ENCODE measurements around the gene RABGAP1L.

Gene RABGAP1L

DNA sequence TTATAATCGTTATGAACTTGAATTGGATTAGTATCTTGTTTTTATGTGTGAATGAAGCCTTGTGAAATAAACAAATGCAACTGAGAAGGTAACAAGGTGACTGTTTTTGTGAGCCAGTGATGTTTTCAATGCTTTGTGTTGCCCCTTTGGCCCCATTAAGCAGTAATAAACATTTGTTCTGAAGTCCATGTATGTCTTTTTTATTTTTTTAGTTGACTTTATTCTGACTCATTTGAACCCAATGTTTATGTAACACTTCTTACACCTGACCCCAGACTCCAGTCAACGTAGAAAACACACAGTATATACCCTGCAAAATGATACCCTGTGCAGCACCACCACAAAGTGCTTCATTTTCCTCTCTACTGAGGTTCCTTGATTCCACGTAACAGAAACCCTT lies 835.8 kb downstream of the RABGAP1L start:
- Histone ChIP-seq H3K4me1 (peaks cover 2% of the 10 kb centered on the region), H3K79me2 (peaks cover under 1% of the 10 kb centered on the region), H3K4me3 (ENCODE audit: low read depth, low read length) (no peak overlapping the region), H3K27me3 (ENCODE audit: control insufficient read depth, insufficient read depth, low read length) (no peaks in the 10 kb centered on the region), H3K4me2 (ENCODE audit: low read length) (no peak overlapping the region), H3K9ac (no peak overlapping the region), H3K27ac (no peak overlapping the region), H2AFZ (no peak overlapping the region), H3K9me3 (ENCODE audit: control insufficient read depth, low read length) (no peaks in the 10 kb centered on the region), H3K36me3 (ENCODE audit: control insufficient read depth, insufficient read depth, low read length) (no peaks in the 10 kb centered on the region)
- TF ChIP-seq, protein P1, sequence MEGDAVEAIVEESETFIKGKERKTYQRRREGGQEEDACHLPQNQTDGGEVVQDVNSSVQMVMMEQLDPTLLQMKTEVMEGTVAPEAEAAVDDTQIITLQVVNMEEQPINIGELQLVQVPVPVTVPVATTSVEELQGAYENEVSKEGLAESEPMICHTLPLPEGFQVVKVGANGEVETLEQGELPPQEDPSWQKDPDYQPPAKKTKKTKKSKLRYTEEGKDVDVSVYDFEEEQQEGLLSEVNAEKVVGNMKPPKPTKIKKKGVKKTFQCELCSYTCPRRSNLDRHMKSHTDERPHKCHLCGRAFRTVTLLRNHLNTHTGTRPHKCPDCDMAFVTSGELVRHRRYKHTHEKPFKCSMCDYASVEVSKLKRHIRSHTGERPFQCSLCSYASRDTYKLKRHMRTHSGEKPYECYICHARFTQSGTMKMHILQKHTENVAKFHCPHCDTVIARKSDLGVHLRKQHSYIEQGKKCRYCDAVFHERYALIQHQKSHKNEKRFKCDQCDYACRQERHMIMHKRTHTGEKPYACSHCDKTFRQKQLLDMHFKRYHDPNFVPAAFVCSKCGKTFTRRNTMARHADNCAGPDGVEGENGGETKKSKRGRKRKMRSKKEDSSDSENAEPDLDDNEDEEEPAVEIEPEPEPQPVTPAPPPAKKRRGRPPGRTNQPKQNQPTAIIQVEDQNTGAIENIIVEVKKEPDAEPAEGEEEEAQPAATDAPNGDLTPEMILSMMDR (IDR thresholded peaks at IDR 0.05), result no peak

DNA sequence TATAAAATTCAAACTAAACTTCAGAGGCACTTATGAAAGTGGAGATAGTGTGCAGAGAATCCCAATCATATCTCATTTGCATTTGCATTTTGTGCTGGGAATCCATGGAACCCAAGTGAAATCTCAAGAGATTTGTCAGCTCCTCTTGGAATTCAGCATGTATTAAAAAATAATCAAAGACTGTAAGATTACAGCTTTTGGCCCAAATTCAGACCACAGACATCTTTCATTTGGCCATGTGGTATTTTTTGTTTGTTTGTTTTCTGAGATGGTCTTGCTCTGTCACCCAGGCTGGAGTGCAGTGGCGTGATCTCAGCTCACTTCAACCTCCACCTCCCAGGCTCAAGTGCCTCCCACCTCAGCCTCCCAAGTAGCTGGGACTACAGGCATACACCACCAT lies 836.6 kb downstream of the RABGAP1L start:
- H3K4me1 ChIP-seq, result no peaks in the 10 kb centered on the region
- H2AFZ ChIP-seq, result no peak overlapping the region
- TF ChIP-seq, protein P1 (IDR thresholded peaks at IDR 0.05), result no peak
- H3K4me2 ChIP-seq (ENCODE audit: low read length), result no peak overlapping the region
- H3K79me2 ChIP-seq, result peaks cover 4% of the 10 kb centered on the region
- H3K36me3 ChIP-seq (ENCODE audit: control insufficient read depth, insufficient read depth, low read length), result no peaks in the 10 kb centered on the region
- no peak overlapping the region for H3K9ac ChIP-seq
- H3K27ac ChIP-seq, result no peak overlapping the region
- H3K27me3 ChIP-seq (ENCODE audit: control insufficient read depth, insufficient read depth, low read length), result no peaks in the 10 kb centered on the region
- H3K4me3 ChIP-seq (ENCODE audit: low read depth, low read length), result no peak overlapping the region
- H3K9me3 ChIP-seq (ENCODE audit: control insufficient read depth, low read length), result no peaks in the 10 kb centered on the region

- Histone ChIP-seq H3K4me2 (ENCODE audit: low read length) (no peak overlapping the region), H3K4me1 (no peaks in the 10 kb centered on the region), H2AFZ (no peak overlapping the region), H3K79me2 (peaks cover 4% of the 10 kb centered on the region), H3K27me3 (ENCODE audit: control insufficient read depth, insufficient read depth, low read length) (no peaks in the 10 kb centered on the region), H3K36me3 (ENCODE audit: control insufficient read depth, insufficient read depth, low read length) (no peaks in the 10 kb centered on the region), H3K27ac (no peak overlapping the region), H3K9me3 (ENCODE audit: control insufficient read depth, low read length) (no peaks in the 10 kb centered on the region), H3K9ac (no peak overlapping the region), H3K4me3 (ENCODE audit: low read depth, low read length) (no peak overlapping the region)
- TF ChIP-seq, protein P1 (IDR thresholded peaks at IDR 0.05), result no peak
Observed at GRCh38 chr1:174996476-174996875, 837.2 kb downstream of the RABGAP1L start.

DNA sequence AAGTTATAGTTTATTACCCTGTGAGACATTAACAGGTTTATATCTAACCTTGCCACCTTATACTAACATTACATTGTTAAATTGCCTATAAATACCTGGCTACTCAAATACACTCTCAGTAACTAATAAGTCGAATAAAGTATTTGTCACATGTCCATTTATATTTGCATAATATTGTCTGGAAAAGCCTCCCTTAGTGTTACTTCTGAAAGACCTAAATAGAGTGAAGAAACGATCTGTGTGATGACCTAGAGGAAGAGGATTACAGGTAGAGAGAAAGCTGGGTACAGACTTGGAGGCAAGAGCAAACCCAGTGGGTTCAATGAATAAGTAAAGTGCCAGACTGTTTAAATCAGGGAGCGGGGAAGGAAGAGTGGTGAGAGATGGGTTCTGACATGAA lies 837.7 kb downstream of the RABGAP1L start:
- no peak overlapping the region for H3K9ac ChIP-seq
- TF ChIP-seq, protein P1 (IDR thresholded peaks at IDR 0.05), result no peak
- no peaks in the 10 kb centered on the region for H3K4me1 ChIP-seq
- H3K4me3 ChIP-seq (ENCODE audit: low read depth, low read length), result no peak overlapping the region
- no peak overlapping the region for H3K4me2 ChIP-seq (ENCODE audit: low read length)
- no peak overlapping the region for H2AFZ ChIP-seq
- no peaks in the 10 kb centered on the region for H3K27me3 ChIP-seq (ENCODE audit: control insufficient read depth, insufficient read depth, low read length)
- H3K79me2 ChIP-seq, result peaks cover 4% of the 10 kb centered on the region
- H3K27ac ChIP-seq, result no peak overlapping the region
- H3K36me3 ChIP-seq (ENCODE audit: control insufficient read depth, insufficient read depth, low read length), result no peaks in the 10 kb centered on the region
- H3K9me3 ChIP-seq (ENCODE audit: control insufficient read depth, low read length), result no peaks in the 10 kb centered on the region

DNA sequence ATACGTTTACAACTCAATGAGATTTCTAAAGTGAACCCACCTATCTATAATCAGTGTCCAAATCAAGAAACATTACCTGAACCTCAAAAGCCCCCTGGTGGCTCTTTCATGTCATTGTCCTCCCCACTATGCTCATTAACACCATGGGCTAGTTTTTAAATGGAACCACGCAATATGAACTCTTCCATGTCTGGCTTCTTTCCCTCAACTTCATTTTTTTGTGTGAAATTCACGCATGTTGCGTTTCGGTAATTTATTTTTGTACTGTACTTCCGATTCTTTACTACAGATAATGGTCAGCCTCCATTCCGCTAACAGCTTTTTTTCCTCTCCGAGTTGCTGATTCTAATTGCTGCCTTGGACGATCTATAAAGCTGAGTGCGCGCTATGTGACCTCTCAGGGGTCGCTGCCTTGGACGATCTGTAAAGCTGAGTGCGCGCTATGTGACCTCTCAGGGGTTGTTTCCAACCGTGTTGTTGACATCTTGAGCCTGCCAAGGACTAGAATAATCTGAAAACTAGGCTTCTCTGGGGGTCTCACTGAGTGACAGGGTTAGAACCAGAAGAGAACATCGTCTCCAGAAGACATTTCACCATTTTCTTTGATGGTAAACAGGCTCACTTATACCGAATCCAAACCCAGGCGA lies 839.4 kb downstream of the RABGAP1L start:
- peak overlapping the region; percentile 99 for H3K27ac ChIP-seq
- peak overlapping the region; percentile 97 for H2AFZ ChIP-seq
- H3K4me3 ChIP-seq (ENCODE audit: low read depth, low read length), result peak overlapping the region; percentile 71
- H3K79me2 ChIP-seq, result peaks cover 4% of the 10 kb centered on the region
- H3K9ac ChIP-seq, result peak overlapping the region; percentile 70
- no peaks in the 10 kb centered on the region for H3K27me3 ChIP-seq (ENCODE audit: control insufficient read depth, insufficient read depth, low read length)
- TF ChIP-seq, protein P1 (IDR thresholded peaks at IDR 0.05), result peak; percentile 62
- H3K4me2 ChIP-seq (ENCODE audit: low read length), result peak overlapping the region; percentile 87
- H3K4me1 ChIP-seq, result no peaks in the 10 kb centered on the region
- H3K9me3 ChIP-seq (ENCODE audit: control insufficient read depth, low read length), result no peaks in the 10 kb centered on the region
- H3K36me3 ChIP-seq (ENCODE audit: control insufficient read depth, insufficient read depth, low read length), result no peaks in the 10 kb centered on the region
